ENCODE data around the gene CEP19. TPM values are rescaled to one million over a fixed set of nuclear protein-coding genes. Genes with fewer than 3 reads are reported as not detected.
"Not testable (repeated sequence)": the region's sequence is repeated elsewhere in the genome, so short reads cannot be mapped to it uniquely, and the experiment has no call there.

Gene CEP19
- total RNA-seq, 2 donors from 2014 or later: 2.0 to 5.5 TPM

DNA sequence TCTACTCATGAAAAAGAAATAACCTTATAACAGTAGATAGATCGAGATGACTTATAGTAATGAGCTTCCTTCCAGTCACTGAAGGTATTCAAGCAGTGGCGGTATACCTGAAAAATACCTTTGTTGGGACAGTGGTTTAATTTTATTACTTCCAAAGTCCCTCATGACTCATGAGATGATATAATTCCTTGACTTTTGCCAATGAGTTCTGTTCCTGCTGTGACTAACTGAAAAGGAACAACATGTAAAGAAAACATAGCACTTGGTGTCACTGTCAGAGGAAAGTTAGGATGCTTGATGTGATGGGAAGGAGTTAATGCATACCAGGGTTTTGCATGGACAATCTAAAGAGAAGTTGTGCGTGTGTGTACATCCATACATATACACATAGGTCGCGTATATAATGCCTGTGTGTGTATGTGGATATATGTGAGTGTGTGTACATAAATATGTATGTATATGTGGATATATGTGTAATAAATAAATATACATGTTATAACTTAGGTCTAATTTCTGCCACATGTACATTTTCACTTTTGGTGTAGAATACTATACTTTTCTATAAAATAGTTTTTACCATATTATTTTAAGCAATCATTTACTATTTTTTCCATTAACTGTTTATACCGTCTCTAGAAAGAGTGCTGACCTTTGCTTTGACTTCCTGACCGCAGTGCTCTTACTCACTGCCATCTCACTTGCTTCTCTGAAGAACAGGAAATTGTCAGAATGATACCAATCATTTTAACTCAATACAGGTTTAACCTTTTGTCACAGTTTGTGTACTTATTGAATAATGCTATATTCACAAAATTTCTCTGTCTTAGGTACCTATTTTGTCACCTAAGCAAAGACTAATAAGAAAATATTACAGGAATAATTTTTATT, 15.0 kb upstream of the CEP19 start:
- peak; percentile 86 to 100 for ATAC-seq
- H3K36me3 Mint-ChIP-seq: peaks cover 11 to 37% of the 10 kb centered on the region in 2 donors
- no peak for DNase-seq (ENCODE audit: low spot score in 2 of 2)
- H3K9me3 Mint-ChIP-seq: no peaks in the 10 kb centered on the region
- H3K27ac Mint-ChIP-seq: peak overlapping the region; percentile 57 to 77

DNA sequence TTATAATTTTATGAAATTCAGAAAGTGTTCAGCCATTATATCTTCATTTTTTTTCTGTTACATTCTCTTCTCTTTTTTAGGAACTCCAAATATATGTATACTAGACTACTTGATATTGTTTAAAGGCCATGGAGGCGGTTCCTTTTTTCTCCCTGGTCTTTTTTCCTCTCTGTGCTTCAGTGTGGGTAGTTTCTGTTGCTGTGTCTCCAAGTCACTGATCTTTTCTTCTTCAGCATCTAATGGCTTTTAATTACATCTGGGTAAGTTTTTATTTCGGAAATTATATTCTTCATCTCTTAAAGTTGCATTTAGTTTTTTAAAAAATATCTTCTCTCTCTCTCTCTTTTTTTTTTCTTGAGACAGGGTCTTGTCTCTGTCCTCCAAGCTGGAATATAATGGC, 9.0 kb upstream of the CEP19 start:
- H3K27ac Mint-ChIP-seq: no peak overlapping the region
- H3K36me3 Mint-ChIP-seq: peaks cover 18 to 37% of the 10 kb centered on the region in 2 donors
- H3K9me3 Mint-ChIP-seq: peaks cover 0 to 8% of the 10 kb centered on the region in 2 donors
- DNase-seq (ENCODE audit: low spot score in 2 of 2) (no peak), ATAC-seq (no peak)

GRCh38 chr3:196717162-196717561, 5.1 kb upstream of the CEP19 start:
- peaks cover 17 to 34% of the 10 kb centered on the region in 2 donors for H3K36me3 Mint-ChIP-seq
- not testable (repeated sequence) for H3K9me3 Mint-ChIP-seq; DNase-seq (ENCODE audit: low spot score in 2 of 2); ATAC-seq; H3K27ac Mint-ChIP-seq

DNA sequence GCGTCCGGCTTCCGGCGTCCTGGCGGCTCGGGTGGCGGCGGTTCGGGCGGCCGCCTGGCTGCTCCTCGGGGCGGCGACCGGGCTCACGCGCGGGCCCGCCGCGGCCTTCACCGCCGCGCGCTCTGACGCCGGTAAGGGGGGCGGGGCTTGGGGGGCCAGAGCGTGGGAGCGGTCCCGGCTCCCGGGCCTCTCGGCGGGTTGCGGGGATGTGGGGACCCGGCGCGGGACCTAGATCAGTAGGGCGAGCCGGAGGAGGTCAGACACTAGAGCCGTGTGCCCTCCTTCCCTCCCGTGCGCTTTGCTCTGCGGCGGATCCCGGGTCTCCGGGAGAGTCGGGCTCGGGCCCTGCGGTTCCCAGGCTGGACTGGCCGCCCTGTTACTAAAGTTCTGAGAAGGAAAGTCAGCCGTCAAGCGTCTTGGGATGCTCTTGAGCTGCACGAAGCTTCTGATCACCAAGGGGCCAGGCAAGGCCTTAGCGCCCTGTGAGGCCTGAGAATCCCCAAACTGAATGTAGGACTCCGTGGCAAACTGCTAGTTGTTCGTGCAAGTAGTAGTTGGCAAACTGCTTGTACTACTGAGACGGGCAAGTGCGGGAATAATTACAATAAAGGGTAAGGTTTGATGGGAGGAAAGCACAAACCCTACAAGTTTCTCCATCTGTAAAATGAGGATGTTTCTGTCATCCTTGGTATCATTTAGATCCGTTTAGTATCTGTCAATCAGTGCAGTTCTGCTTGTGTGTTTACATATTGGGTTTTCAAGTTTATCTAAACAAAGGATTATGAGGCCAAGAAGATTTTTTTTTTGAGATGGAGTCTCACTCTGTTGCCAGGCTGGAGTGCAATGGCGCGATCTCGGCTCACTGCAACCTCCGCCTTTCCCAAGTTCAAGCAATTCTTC, 714 bp upstream of the CEP19 start:
- Mint-ChIP-seq H3K9me3 (no peaks in the 10 kb centered on the region), H3K36me3 (peaks cover 5 to 16% of the 10 kb centered on the region in 2 donors), H3K27ac (peak overlapping the region; percentile 90 to 96)
- DNase-seq (ENCODE audit: low spot score in 2 of 2) (peak in 1 of 2 donors; percentile 70), ATAC-seq (peak; percentile 46 to 53)

GRCh38 chr3:196708467-196708866, 3.6 kb downstream of the CEP19 start:
- no peak for DNase-seq (ENCODE audit: low spot score in 2 of 2)
- no peak for ATAC-seq
- Mint-ChIP-seq H3K9me3 (no peaks in the 10 kb centered on the region), H3K27ac (no peak overlapping the region), H3K36me3 (peaks cover 5 to 16% of the 10 kb centered on the region in 2 donors)

DNA sequence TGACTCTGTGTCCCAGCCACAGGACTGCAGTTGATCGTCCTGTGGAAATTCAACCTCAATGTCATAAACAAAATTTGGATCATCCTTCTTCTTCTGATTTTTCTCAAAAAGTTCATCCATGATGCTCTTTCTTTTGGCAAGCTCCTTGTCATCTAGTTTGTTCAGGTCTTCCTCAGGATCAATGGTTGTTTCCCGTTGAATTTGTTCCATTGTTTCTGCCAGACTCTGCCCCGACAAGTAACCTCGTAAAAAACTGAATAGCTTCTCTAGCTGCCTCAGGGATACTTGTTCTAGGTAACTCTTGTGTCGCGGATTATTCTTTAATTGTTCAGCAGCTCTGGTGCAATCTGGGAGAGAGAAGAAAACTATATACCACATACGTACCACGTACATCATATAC, 4.5 kb downstream of the CEP19 start:
- Mint-ChIP-seq H3K9me3 (no peaks in the 10 kb centered on the region), H3K27ac (peak overlapping the region in 1 of 2 donors; percentile 12), H3K36me3 (peaks cover 0 to 7% of the 10 kb centered on the region in 2 donors)
- ATAC-seq (no peak), DNase-seq (ENCODE audit: low spot score in 2 of 2) (no peak)

DNA sequence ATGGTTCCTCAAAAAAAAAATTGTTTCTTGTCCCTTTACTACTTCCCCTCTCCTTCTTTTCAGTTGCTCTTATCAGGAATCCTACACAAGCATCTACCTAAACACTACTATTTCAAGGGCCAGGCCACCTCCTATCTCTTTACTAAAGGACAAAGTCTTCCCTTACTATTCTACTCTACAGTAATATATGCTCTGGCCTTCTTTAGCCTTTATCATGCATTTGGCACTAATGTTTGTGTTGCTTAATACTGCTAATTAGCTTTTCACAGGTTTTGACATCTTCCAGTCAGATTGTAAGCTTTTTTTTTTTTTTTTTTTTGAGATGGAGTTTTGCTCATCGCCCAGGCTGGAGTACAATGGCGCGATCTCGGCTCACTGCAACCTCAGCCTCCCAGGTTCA, 5.3 kb downstream of the CEP19 start:
- Mint-ChIP-seq H3K9me3 (no peaks in the 10 kb centered on the region), H3K36me3 (peaks cover 0 to 5% of the 10 kb centered on the region in 2 donors), H3K27ac (no peak overlapping the region)
- ATAC-seq (no peak), DNase-seq (ENCODE audit: low spot score in 2 of 2) (no peak)

GRCh38 chr3:196706327-196706726, 5.7 kb downstream of the CEP19 start:
- no peak for ATAC-seq

GRCh38 chr3:196700801-196701200, 11.2 kb downstream of the CEP19 start:
- Mint-ChIP-seq H3K9me3 (no peaks in the 10 kb centered on the region), H3K27ac (no peak overlapping the region), H3K36me3 (no peaks in the 10 kb centered on the region)
- DNase-seq (ENCODE audit: low spot score in 2 of 2) (no peak), ATAC-seq (no peak)

More at GRCh38 chr3:196706327-196706726, 5.7 kb downstream of the CEP19 start:
- no peak for DNase-seq (ENCODE audit: low spot score in 2 of 2)
- Mint-ChIP-seq H3K9me3 (no peaks in the 10 kb centered on the region), H3K36me3 (peaks cover 0 to 1% of the 10 kb centered on the region in 2 donors), H3K27ac (no peak overlapping the region)

DNA sequence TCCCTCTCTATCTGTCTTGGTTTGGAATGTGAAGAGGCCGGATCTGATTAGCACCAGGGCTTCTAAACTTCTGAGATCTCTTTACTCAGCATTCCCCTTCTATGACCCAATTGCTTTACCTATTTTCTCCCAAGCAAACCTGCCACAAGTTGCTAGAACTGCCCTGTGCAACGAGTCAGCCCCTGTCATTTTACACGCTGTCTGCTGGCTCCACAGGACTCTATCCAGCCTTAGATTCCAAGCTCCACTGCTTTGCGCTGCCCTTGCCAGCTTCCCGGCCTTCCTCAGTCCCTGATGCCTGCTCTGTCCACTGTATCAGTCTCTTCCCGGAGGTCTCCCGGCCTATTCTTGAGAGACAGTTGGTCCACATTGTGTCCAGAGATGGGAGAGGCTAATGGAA, 12.3 kb downstream of the CEP19 start:
- Mint-ChIP-seq H3K9me3 (no peaks in the 10 kb centered on the region), H3K36me3 (no peaks in the 10 kb centered on the region), H3K27ac (peak overlapping the region in 1 of 2 donors; percentile 6)
- ATAC-seq (no peak), DNase-seq (ENCODE audit: low spot score in 2 of 2) (no peak)

DNA sequence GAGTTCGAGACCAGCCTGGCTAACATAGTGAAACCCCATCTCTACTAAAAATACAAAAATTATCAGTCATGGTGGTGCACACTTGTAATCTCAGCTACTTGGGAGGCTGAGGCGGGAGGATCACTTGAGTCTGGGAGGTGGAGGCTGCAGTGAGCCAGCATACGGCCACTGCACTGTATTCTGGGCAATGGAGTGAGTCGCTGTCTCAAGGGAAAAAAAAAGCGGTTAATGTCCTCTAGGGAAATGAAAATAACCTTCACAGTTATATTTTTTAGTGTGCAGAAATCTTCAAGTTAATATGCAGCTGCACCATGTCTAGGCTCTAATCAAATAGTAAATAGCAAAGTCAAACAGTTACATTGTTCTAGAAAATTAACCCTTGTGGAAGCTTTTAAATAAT, 14.8 kb downstream of the CEP19 start:
- DNase-seq (ENCODE audit: low spot score in 2 of 2) (no peak), ATAC-seq (no peak)
- Mint-ChIP-seq H3K27ac (no peak overlapping the region), H3K9me3 (no peaks in the 10 kb centered on the region), H3K36me3 (no peaks in the 10 kb centered on the region)

DNA sequence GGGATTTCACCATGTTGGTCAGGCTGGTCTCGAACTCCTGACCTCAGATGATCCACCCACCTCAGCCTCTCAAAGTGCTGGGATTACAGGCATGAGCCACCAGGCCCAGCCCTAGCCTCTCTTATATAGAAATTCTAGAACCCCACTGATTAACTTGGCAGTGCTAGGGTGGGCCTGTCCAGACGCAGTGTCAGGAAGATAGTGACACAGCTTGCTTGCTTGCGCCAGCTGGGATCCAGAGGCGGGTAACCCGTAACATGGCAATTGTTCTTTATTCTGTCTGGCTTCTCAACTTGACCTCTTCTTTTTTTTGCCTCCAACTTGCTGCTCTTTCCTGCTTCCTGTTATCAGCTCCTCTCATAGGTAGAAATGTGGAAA, 16.2 kb downstream of the CEP19 start:
- DNase-seq (ENCODE audit: low spot score in 2 of 2): no peak
- peak; percentile 34 to 75 for ATAC-seq
- H3K27ac Mint-ChIP-seq: peak overlapping the region; percentile 69 to 96
- H3K36me3 Mint-ChIP-seq: no peaks in the 10 kb centered on the region
- no peaks in the 10 kb centered on the region for H3K9me3 Mint-ChIP-seq

DNA sequence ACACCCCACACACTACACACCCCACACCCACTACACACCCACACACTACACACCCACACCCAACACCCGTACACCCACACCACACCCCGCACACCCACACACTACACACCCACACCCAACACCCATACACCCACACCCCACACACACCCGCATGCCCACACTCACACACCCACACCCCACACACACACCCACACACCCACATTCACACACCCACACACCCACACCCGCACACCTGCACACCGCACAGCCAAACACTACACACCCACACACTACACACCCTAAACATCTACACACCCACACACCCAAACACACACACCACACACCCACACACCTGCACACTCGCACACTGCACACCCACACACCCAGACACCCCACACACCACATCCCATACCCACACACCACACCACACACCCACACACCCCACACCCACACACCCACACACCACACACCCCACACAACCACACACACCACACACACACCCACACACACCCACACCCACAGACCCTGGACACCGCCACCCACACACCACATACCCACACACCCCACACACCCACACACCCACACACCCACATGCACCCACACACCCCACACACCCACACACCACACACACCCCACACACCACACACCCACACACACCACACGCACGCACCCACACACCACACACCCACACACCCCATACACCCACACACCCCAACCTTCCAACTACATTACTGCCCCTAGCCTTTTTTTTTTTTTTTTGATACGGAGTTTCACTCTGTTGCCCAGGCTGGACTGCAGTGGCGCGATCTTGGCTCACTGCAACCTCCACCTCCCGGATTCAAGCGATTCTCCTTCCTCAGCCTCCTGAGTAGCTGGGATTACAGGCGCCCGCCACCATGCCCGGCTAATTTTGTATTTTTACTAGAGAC, 16.9 kb downstream of the CEP19 start:
- ATAC-seq (peak; percentile 14 to 54), DNase-seq (ENCODE audit: low spot score in 2 of 2) (no peak)
- Mint-ChIP-seq H3K27ac (peak overlapping the region; percentile 69 to 96), H3K9me3 (no peaks in the 10 kb centered on the region), H3K36me3 (no peaks in the 10 kb centered on the region)

GRCh38 chr3:196694202-196694638, 17.8 kb downstream of the CEP19 start:
- H3K9me3 Mint-ChIP-seq: no peaks in the 10 kb centered on the region
- peak in 1 of 2 donors; percentile 13 for DNase-seq (ENCODE audit: low spot score in 2 of 2)

GRCh38 chr3:196691386-196691785, 20.7 kb downstream of the CEP19 start:
- Mint-ChIP-seq H3K27ac (no peak overlapping the region), H3K9me3 (no peaks in the 10 kb centered on the region), H3K36me3 (no peaks in the 10 kb centered on the region)
- ATAC-seq: no peak
- no peak for DNase-seq (ENCODE audit: low spot score in 2 of 2)

More at GRCh38 chr3:196694202-196694638, 17.8 kb downstream of the CEP19 start:
- no peaks in the 10 kb centered on the region for H3K36me3 Mint-ChIP-seq
- H3K27ac Mint-ChIP-seq: no peak overlapping the region
- ATAC-seq: no peak
